Midbrain (tissue), 1 donor: ENCODE data around the gene PIK3C2G.

Experiments used
- DNase-seq: peaks from one replicate; lab custom pipeline; 2025; lab: John Stamatoyannopoulos, UW

Gene PIK3C2G

DNA sequence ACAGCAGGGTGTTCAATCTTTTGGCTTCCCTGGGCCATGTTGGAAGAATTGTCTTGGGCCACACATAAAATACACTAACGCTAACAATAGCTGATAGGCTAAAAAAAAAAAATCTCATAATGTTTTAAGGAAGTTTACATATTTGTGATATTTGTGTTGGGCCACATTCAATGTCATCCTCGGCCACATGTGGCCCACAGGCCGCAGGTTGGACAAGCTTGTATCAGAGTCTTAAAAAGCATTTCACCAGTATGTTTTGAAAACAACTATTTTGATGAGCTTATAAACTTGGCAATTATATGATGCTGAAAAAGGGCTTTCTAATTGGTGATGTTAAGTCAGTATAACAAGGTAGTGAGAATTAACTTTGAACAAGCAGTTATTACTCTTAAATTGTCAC, 78.9 kb downstream of the PIK3C2G start:
- DNase-seq, result no peak

DNA sequence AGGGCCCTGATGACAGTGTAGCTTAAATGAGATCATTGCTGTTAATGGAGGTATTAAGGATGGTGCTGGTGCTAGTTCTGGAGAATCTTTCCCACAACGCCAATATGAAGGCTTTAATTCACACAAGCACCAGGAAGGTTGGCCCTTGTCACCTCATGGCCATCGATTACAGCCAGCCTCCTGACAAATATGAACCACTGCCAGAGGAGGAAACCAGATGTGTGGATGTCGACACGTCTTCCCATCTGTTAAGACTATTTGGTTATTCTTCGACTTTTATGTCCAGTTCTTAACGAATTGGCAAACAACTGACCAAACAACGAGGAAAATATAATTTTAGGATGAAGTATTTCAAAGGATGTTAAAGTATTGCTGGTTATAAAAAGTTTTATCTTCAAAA, 79.5 kb downstream of the PIK3C2G start:
- no peak for DNase-seq

DNA sequence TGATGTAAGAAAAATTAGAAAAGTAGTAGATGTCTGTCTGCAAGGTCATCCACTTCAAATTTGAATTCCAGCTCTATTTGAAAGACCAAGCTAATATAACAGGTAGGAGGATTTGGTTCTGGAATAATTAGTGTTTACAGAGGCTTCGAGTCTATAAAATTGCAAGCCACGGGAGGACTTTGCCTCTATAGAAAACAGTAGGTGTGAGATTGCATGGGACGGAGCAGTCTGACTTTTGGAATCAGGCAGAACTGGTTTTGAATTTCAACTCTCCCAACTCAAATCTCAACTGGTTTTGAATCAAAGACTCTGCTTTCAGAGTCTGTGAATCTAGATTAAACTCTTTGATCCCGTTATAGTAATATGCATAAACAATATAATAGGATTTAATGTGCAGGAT, 82.4 kb downstream of the PIK3C2G start:
- no peak for DNase-seq

DNA sequence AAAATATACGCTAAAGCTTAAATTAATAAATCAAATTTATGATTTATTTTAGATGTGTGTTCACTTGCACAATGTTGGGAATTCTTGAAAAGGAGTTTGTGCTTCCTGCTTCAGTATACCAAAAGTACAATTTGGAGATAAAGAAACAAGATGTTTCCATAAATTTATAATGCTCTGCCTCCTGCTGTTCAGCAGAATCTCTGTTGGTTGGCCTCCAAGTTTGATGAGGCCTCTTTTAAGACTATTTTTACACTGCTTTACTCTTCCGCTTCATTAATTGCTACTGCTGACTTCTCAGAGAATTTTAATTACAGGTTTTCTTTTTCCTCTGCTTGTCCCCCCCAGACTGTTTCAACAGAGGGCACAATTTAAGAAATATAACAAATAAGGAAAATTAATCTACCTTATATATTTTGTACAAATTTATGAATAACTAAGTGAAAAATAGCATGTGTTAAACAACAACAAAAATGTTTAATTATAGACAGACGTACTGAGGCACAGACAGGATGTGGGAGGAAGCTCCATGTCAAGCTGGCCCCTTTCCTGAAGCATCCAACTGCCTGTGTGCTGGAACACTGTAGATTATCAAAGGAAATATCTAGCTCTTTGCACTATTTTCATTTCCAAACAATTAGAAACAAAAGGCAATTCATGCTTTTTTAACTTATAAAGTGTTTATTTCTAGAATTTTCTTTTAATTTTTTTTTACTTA, 83.9 kb downstream of the PIK3C2G start:
- DNase-seq, result no peak

GRCh38 chr12:18352312-18352711, 91.0 kb downstream of the PIK3C2G start:
- DNase-seq, result no peak

DNA sequence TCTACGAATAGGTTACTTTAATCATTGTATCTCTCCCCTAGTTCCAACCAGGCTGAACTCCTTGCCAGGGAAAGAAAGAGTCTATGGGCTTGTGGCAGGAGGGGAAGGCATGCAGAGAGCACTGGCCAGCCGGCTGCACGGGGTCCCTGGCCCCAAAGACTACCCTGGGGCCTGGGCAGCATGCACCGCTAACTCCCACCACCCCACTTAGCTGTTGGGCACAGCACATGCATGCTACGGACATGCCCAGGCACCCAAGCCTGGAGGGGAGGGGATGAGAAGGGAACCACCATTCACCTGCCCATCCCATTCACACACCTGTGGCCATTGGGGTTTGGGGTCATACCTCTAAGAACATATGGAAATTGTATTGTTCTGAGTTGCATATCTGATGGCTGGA, 94.1 kb downstream of the PIK3C2G start:
- DNase-seq, result no peak

DNA sequence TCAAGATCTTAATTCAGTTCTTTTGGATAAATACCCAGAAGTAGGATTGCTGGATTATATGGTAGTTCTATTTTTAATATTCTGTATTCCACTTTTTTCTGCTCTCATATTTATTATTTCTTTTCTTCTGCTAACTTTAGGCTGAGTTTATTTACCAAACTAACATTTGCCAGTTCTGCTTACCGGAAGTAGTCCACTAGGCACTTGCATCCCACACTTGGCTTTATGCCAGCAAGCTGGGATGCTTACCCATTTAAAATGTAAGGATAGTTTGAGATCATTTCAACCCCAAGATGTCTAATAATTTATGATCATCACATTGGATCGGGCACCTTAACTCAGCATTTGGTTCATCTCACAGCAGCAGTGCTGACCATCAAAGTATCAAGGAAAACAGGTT, 96.8 kb downstream of the PIK3C2G start:
- no peak for DNase-seq

DNA sequence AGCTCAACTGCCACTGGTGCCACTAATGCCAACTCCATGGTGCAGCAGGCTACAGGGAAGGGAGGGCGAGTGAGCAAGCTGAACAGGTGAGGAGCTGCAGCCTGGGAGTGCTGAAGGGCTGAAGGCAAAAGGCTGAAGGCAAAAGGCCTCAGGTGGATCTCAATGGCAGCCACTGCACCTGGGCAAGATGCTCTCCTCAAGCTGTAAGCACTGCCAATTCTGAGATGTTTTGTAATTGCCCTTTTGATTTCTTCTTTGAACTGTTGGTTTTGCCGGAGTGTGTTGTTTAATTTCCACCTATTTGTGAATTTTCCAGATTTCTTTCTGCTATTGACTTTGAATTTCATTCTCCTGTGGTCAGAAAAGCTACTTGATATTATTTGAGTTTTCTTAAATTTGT, 97.6 kb downstream of the PIK3C2G start:
- DNase-seq, result no peak

DNA sequence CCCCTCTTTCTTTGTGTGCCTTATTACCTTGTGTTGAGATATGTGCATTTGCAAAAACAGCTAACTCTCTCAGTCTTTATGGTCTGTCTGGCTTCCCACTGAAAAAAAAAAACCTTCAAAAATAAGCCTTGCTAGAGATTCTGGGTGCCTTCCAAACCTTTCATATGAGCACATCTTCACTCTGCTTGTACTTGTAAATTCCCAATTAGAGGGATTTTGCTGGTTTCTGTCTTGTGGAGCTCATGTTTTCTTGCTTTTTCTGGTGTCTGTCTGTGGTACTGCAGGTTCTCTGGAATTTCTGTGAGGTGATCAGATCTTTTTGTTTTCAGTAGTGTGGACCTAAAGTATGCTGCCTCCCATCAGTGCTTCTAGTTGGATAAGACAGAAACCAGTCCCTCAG, 100.1 kb downstream of the PIK3C2G start:
- no peak for DNase-seq

DNA sequence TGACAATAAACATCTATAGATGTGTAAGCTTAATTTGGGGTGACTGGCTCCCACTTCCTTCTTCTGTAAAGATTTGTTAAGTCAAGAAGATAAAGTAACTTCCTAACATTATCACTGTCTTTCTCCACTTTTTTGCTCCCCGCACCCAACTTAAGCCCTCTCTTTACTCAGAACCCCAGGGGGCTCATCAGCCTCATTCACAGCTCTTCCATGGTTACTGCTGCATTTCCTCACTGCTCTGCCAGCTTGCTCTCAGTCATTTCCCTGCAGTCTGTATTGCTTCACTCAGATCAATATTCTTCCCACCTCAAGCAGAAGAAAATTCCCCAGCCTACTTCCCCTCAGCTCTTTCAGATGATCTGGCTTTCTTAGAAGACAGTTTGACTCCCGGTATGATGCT, 102.0 kb downstream of the PIK3C2G start:
- no peak for DNase-seq

- no peak for DNase-seq
Measured at GRCh38 chr12:18368594-18368993, 107.3 kb downstream of the PIK3C2G start.

- DNase-seq, result no peak
Measured at GRCh38 chr12:18373181-18373580, 111.9 kb downstream of the PIK3C2G start.

- DNase-seq, result no peak
Measured at GRCh38 chr12:18375131-18375530, 113.8 kb downstream of the PIK3C2G start.

GRCh38 chr12:18375583-18375982, 114.3 kb downstream of the PIK3C2G start:
- no peak for DNase-seq

GRCh38 chr12:18382236-18382885, 121.0 kb downstream of the PIK3C2G start:
- no peak for DNase-seq

DNA sequence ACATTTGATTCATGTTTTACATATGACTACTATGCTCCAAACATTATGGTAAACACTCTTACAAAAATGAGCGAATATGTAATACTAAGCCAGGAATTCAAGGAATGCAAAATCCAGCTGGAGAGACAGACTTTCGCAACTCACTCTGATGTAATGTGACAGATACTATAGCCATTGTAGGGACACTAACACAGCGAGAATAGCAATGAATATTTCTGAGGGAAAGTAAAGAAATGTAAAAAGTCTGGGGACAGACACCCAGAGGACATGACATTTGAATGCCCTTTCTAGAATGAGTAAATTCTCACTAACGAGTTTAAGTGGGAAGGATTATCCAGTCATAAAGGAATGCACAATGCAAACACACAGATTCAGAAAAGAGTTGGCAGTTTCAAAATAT, 121.9 kb downstream of the PIK3C2G start:
- DNase-seq, result no peak

DNA sequence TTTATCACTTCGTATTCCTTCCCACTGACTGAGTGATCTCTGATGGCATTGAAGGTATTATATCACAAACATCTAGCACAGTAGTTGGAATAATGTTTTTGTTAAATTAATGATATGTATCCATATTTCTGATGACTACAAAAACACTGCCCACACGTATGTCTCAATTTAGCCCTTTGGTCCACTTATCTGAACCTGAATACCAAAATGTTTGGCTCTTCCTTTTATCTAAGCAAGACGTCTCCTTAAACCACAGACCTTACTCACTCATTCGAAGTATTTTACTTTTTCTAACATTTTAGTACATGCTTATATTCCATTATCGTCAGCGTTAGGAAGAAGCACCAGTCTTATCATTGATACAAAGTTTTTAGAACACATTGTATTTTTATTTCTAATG, 126.4 kb downstream of the PIK3C2G start:
- no peak for DNase-seq

- no peak for DNase-seq
Measured at GRCh38 chr12:18389820-18390219, 128.5 kb downstream of the PIK3C2G start.

DNA sequence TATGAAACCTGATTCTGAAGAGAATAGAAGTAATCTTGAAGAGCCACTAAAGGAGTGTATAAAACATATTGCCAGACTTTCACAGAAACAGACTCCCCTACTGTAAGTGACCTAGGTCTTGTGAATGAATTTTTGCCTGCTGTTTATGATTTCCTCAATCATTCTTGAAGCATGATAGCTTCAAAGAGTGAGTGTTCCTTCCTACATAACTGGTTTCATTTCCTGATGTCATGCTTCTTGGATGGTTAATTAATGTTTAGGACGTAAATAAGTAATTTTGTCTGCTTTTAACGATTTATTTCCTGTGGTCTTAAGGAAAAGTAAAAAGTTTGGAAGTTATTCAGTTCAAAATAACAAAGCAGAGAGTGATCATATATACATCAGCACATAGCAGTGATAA, 129.8 kb downstream of the PIK3C2G start:
- DNase-seq, result no peak

DNA sequence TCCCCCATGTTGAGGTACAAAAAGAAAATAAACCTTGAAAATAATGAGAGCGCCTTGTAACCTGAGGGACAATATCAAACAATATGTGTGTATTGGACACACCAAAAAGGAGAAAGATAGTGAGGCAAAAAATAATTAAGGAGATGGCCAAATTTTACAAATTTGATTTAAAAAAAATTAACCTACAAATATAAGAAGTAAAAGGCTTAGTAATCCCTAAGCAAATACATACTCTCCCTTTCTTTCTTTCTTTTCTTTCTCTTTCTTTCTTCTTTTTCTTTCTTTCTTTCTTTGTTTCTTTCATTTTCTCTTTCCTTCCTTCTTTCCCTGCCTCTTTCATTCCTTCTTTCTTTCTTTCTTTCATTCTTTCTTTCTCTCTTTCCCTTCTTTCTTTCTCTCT, 133.4 kb downstream of the PIK3C2G start:
- no peak for DNase-seq

DNA sequence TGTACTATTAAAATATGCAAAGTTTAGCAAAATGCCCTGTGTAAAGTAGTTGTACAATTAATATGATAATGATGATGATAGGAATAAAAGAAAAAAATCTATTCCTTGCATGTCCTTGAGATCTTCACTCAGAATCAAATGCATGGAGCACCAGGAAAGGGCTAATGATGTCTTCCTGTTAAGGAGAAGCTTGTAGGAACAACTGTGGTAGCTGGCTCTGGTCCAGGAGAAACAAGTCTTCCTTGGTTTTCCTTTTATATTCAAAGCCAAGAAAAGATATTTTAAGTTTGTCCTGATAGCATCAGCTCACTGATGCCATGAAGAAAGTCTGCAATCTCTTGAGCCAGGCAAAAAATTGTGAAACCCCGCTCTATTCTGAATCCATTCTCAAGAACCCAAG, 138.9 kb downstream of the PIK3C2G start:
- DNase-seq, result no peak

GRCh38 chr12:18402872-18403611, 141.7 kb downstream of the PIK3C2G start:
- no peak for DNase-seq

- no peak for DNase-seq
Measured at GRCh38 chr12:18411453-18411852, 150.1 kb downstream of the PIK3C2G start.
